GM23338 (cell line): ENCODE data around the gene ARHGAP10. TPM values are rescaled to one million over a fixed set of nuclear protein-coding genes. Genes with fewer than 3 reads are reported as not detected.

Experiments
- ATAC-seq: fragments of 200-7000 bp; cut with Tn5 transposase; 3 replicates; pipeline ENCODE4 v1.9.1; 2020
- DNase-seq: peaks from one replicate; pipeline ENCODE4 v3.0.0-alpha.2; 2015; ENCODE audit warnings: low spot score
- H2AFZ ChIP-seq: fragments of 200-600 bp; sonication (generic); 2 replicates; pipeline ENCODE4 v1.8.0; 2016; ENCODE audit warnings: antibody characterized with exemption, mild to moderate bottlenecking, moderate library complexity
- H3F3A ChIP-seq: fragments of 200-600 bp; sonication (generic); replicated peaks from 2 replicates; pipeline ENCODE4 v1.8.0; 2017; ENCODE audit warnings: antibody characterized with exemption, mixed run types, low read depth
- H3K27ac ChIP-seq: fragments of 200-600 bp; sonication (generic); 2 replicates; pipeline ENCODE4 v1.6.1; 2016; ENCODE audit warnings: low read depth
- H3K27me3 ChIP-seq: fragments of 200-600 bp; sonication (generic); 2 replicates; pipeline ENCODE4 v1.8.0; 2016; ENCODE audit warnings: mild to moderate bottlenecking, mixed run types, moderate library complexity; ENCODE audit not compliant: insufficient read depth
- H3K36me3 ChIP-seq: fragments of 200-600 bp; sonication (generic); 2 replicates; pipeline ENCODE4 v1.8.0; 2016; ENCODE audit warnings: mild to moderate bottlenecking; ENCODE audit not compliant: insufficient read depth
- H3K4me1 ChIP-seq: fragments of 200-600 bp; sonication (generic); 2 replicates; pipeline ENCODE4 v1.8.0; 2016; ENCODE audit warnings: mild to moderate bottlenecking, moderate library complexity; ENCODE audit not compliant: insufficient read depth
- H3K4me2 ChIP-seq: fragments of 200-600 bp; sonication (generic); 2 replicates; pipeline ENCODE4 v1.7.1; 2017; ENCODE audit warnings: mixed run types
- H3K4me3 ChIP-seq: fragments of 200-600 bp; sonication (generic); 2 replicates; pipeline ENCODE4 v1.6.1; 2016; ENCODE audit warnings: mixed run types
- H3K79me2 ChIP-seq: fragments of 200-600 bp; sonication (generic); replicated peaks from 2 replicates; pipeline ENCODE4 v1.8.0; 2017; ENCODE audit warnings: mild to moderate bottlenecking; ENCODE audit not compliant: insufficient read depth
- H3K9me2 ChIP-seq: fragments of 200-600 bp; sonication (generic); 2 replicates; pipeline ENCODE4 v1.8.0; 2017; ENCODE audit not compliant: insufficient read depth
- H4K20me1 ChIP-seq: fragments of 200-600 bp; sonication (generic); replicated peaks from 2 replicates; pipeline ENCODE4 v1.8.0; 2017; ENCODE audit warnings: mild to moderate bottlenecking; ENCODE audit not compliant: insufficient read depth
- H3K27ac Mint-ChIP-seq: 2 replicates; pipeline ENCODE4 v1.8.0; 2020; ENCODE audit warnings: inconsistent platforms, mild to moderate bottlenecking, moderate library complexity, mixed read lengths
- H3K27me3 Mint-ChIP-seq: 3 replicates; pipeline ENCODE4 v1.8.0; 2022; ENCODE audit warnings: low read depth, mild to moderate bottlenecking, moderate library complexity, mixed read lengths, inconsistent platforms; ENCODE audit not compliant: insufficient read depth, poor library complexity
- H3K36me3 Mint-ChIP-seq: 3 replicates; pipeline ENCODE4 v1.8.0; 2021; ENCODE audit warnings: low read depth, mild to moderate bottlenecking, inconsistent platforms, moderate library complexity, mixed read lengths
- H3K4me1 Mint-ChIP-seq: 3 replicates; pipeline ENCODE4 v1.8.0; 2020; ENCODE audit warnings: mild to moderate bottlenecking, inconsistent platforms, mixed read lengths
- H3K4me3 Mint-ChIP-seq: 3 replicates; pipeline ENCODE4 v1.8.0; 2021; ENCODE audit warnings: moderate library complexity, mild to moderate bottlenecking, inconsistent platforms, mixed read lengths
- H3K9me3 Mint-ChIP-seq: 3 replicates; pipeline ENCODE4 v1.8.0; 2020; ENCODE audit warnings: moderate library complexity, mild to moderate bottlenecking, inconsistent platforms, mixed read lengths
- CREB1 ChIP-seq: fragments of 250-450 bp; sonication (Bioruptor Pico); IDR thresholded peaks from 2 replicates; pipeline ENCODE4 v1.5.0; 2020; ENCODE audit warnings: low read depth, mild to moderate bottlenecking, moderate library complexity
- CTCF ChIP-seq, 2 experiments: fragments of 200-600 bp in 1 of 2; sonication (generic) in 1 of 2; conservative IDR thresholded peaks; 2 replicates each; pipeline versions ENCODE4 v1.5.1 to v1.6.1; 2016 to 2017; ENCODE audit warnings: antibody characterized with exemption in 2 of 2, low read depth in 2 of 2, mild to moderate bottlenecking in 2 of 2, moderate library complexity in 1 of 2
- ETS1 ChIP-seq: IDR thresholded peaks from 2 replicates; pipeline ENCODE4 v1.6.1; 2016; ENCODE audit warnings: antibody characterized with exemption
- EZH2 ChIP-seq: fragments of 200-600 bp; sonication (generic); IDR thresholded peaks from one replicate; pipeline ENCODE4 v1.8.0; 2017; ENCODE audit warnings: antibody characterized with exemption, mild to moderate bottlenecking, low read depth; ENCODE audit not compliant: unreplicated experiment
- EZH2phosphoT487 ChIP-seq: fragments of 200-600 bp; sonication (generic); IDR thresholded peaks from one replicate; pipeline ENCODE4 v1.8.1; 2018; ENCODE audit warnings: antibody characterized with exemption; ENCODE audit not compliant: unreplicated experiment
- JUNB ChIP-seq: IDR thresholded peaks from one replicate; pipeline ENCODE4 v1.6.1; 2016; ENCODE audit warnings: antibody characterized with exemption; ENCODE audit not compliant: unreplicated experiment
- NANOG ChIP-seq: IDR thresholded peaks from 2 replicates; pipeline ENCODE4 v1.6.1; 2016; ENCODE audit warnings: antibody characterized with exemption, borderline replicate concordance
- POLR2AphosphoS5 ChIP-seq: IDR thresholded peaks from 2 replicates; pipeline ENCODE4 v1.6.1; 2016; ENCODE audit warnings: antibody characterized with exemption, low read depth
- REST ChIP-seq: IDR thresholded peaks from one replicate; pipeline ENCODE4 v1.6.1; 2018; ENCODE audit warnings: antibody characterized with exemption; ENCODE audit not compliant: unreplicated experiment
- STAT1 ChIP-seq: IDR thresholded peaks from one replicate; pipeline ENCODE4 v1.6.1; 2016; ENCODE audit warnings: antibody characterized with exemption; ENCODE audit not compliant: unreplicated experiment
- ZNF114 ChIP-seq: fragments of 250-450 bp; sonication (Bioruptor Pico); IDR thresholded peaks from 2 replicates; pipeline ENCODE4 v1.5.0; 2020; ENCODE audit warnings: mild to moderate bottlenecking, moderate library complexity
- ZNF331 ChIP-seq: fragments of 250-450 bp; sonication (Bioruptor Pico); IDR thresholded peaks from 2 replicates; pipeline ENCODE4 v1.5.0; 2020; ENCODE audit warnings: low read depth, mild to moderate bottlenecking, moderate library complexity
- ZNF462 ChIP-seq: fragments of 250-450 bp; sonication (Bioruptor Pico); IDR thresholded peaks from 2 replicates; pipeline ENCODE4 v1.5.0; 2020; ENCODE audit warnings: mild to moderate bottlenecking, moderate library complexity
- polyA plus RNA-seq: library from polyadenylated mRNA; unstranded; fragments of >200 nt; fragmentation: Nextera tagmentation; extraction: Ambion mirVana; gene quantifications from 2 replicates; pipeline ENCODE4 v1.2.1, GENCODE V29; 2016
- total RNA-seq: library from RNA; depleted of rRNA; stranded (reverse); fragments of >200 nt; shearing (Covaris generic); gene quantifications from 2 replicates; pipeline ENCODE4 v1.2.3, GENCODE V29; 2014

The ARHGAP10 gene
- total and polyA plus RNA-seq, 2 experiments from 2014 or later, result 5.1 to 6.3 TPM

GRCh38 chr4:147756417-147756816 is 24.5 kb downstream of the ARHGAP10 start:
- DNase-seq (no peak), ATAC-seq (no peak)
- Histone ChIP-seq H3K36me3 (no peaks in the 10 kb centered on the region), H4K20me1 (no peaks in the 10 kb centered on the region), H3F3A (no peaks in the 10 kb centered on the region), H3K79me2 (peaks cover 3% of the 10 kb centered on the region; the same call in 1 of the 2 replicates), H3K4me1 (peaks cover 16% of the 10 kb centered on the region; the same call in 1 of the 2 replicates), H3K4me2 (no peak overlapping the region), H2AFZ (no peak overlapping the region), H3K4me3 (no peak overlapping the region), H3K27ac (no peak overlapping the region), H3K9me2 (no peaks in the 10 kb centered on the region), H3K27me3 (no peaks in the 10 kb centered on the region)
- H3K4me3 Mint-ChIP-seq, result no peak overlapping the region
- H3K4me1 Mint-ChIP-seq, result peaks cover 13% of the 10 kb centered on the region; the same call in 2 of the 3 replicates
- H3K27me3 Mint-ChIP-seq, result no peaks in the 10 kb centered on the region
- TF ChIP-seq NANOG, result no peak
- TF ChIP-seq ZNF462 (CRISPR knock-in tag), result no peak
- TF ChIP-seq EZH2, result no peak
- no peak for TF ChIP-seq JUNB
- TF ChIP-seq POLR2AphosphoS5, result no peak
- TF ChIP-seq CTCF (conservative IDR thresholded peaks at IDR 0.05; ENCODE audit: low read depth in 2 of 2), result no peak
- TF ChIP-seq STAT1, result no peak
- no peak for TF ChIP-seq ZNF331 (CRISPR knock-in tag)
- no peak for TF ChIP-seq REST
- TF ChIP-seq CREB1 (CRISPR knock-in tag), result no peak
- no peak for TF ChIP-seq EZH2phosphoT487
- TF ChIP-seq ZNF114 (CRISPR knock-in tag), result no peak
- no peak for TF ChIP-seq ETS1
- H3K9me3 Mint-ChIP-seq, result no peaks in the 10 kb centered on the region
- no peak overlapping the region for H3K27ac Mint-ChIP-seq
- H3K36me3 Mint-ChIP-seq, result no peaks in the 10 kb centered on the region
